Kidney epithelial cell (primary cell): ENCODE results near the gene C10orf90. TPM values are rescaled to one million over a fixed set of nuclear protein-coding genes. Genes with fewer than 3 reads are reported as not detected.

Experiments
- DNase-seq: peaks from one replicate; pipeline ENCODE4 v3.0.0-alpha.2; 2010; ENCODE audit warnings: low read depth
- H3K27me3 ChIP-seq: 2 replicates; pipeline ENCODE4 v1.6.0; 2011; ENCODE audit warnings: low read length; ENCODE audit not compliant: control insufficient read depth, insufficient read depth
- H3K36me3 ChIP-seq: 2 replicates; pipeline ENCODE4 v1.5.1; 2011; ENCODE audit warnings: low read length; ENCODE audit not compliant: control insufficient read depth, insufficient read depth
- H3K4me3 ChIP-seq: 2 replicates; pipeline ENCODE4 v1.5.1; 2011; ENCODE audit warnings: low read depth, mild to moderate bottlenecking, control low read depth, low read length
- CTCF ChIP-seq: IDR thresholded peaks from 2 replicates; pipeline ENCODE4 v1.5.1; 2011; ENCODE audit warnings: mild to moderate bottlenecking, moderate library complexity, low read length, control low read depth, inconsistent platforms; ENCODE audit not compliant: insufficient read depth, poor library complexity, severe bottlenecking
- total RNA-seq: library from RNA; depleted of rRNA; stranded (reverse); fragments of >200 nt; gene quantifications from 2 replicates; pipeline ENCODE4 v1.2.3, GENCODE V29; 2015

The C10orf90 gene
- total RNA-seq, 1 donor from 2014 or later = not detected

GRCh38 chr10:126663880-126664279 lies 6.6 kb downstream of the C10orf90 start:
- Histone ChIP-seq H3K36me3 (no peaks in the 10 kb centered on the region), H3K27me3 (no peaks in the 10 kb centered on the region), H3K4me3 (no peak overlapping the region)
- TF ChIP-seq CTCF = no peak
- no peak for DNase-seq

- no peak for TF ChIP-seq CTCF
- no peak overlapping the region for H3K4me3 ChIP-seq
- H3K36me3 ChIP-seq = no peaks in the 10 kb centered on the region
- no peak for DNase-seq
- no peaks in the 10 kb centered on the region for H3K27me3 ChIP-seq
Observed at GRCh38 chr10:126663328-126663727, 7.2 kb downstream of the C10orf90 start.

- Histone ChIP-seq H3K36me3 (no peaks in the 10 kb centered on the region), H3K4me3 (no peak overlapping the region), H3K27me3 (no peaks in the 10 kb centered on the region)
- DNase-seq = no peak
- TF ChIP-seq CTCF = no peak
Observed at GRCh38 chr10:126661841-126662515, 8.5 kb downstream of the C10orf90 start.

- Histone ChIP-seq H3K4me3 (no peak overlapping the region), H3K27me3 (no peaks in the 10 kb centered on the region), H3K36me3 (no peaks in the 10 kb centered on the region)
- no peak for TF ChIP-seq CTCF
- DNase-seq = no peak
Observed at GRCh38 chr10:126661356-126661755, 9.1 kb downstream of the C10orf90 start.

- Histone ChIP-seq H3K27me3 (no peaks in the 10 kb centered on the region), H3K36me3 (no peaks in the 10 kb centered on the region), H3K4me3 (no peak overlapping the region)
- DNase-seq = no peak
- no peak for TF ChIP-seq CTCF
Observed at GRCh38 chr10:126659750-126660149, 10.7 kb downstream of the C10orf90 start.

- no peak overlapping the region for H3K4me3 ChIP-seq
- TF ChIP-seq CTCF = no peak
- no peak for DNase-seq
- no peaks in the 10 kb centered on the region for H3K36me3 ChIP-seq
- no peaks in the 10 kb centered on the region for H3K27me3 ChIP-seq
Observed at GRCh38 chr10:126658928-126659327, 11.6 kb downstream of the C10orf90 start.
